ENCODE data around the gene SNAP91.

GRCh38 chr6:83702749-83703148 lies 6.2 kb downstream of the SNAP91 start:
- TF ChIP-seq CTCF (IDR thresholded peaks at IDR 0.05) (no peak), POLR2A (IDR thresholded peaks at IDR 0.05) (no peak)

All from ovary (tissue), 3 donors.